Stimulated activated naive CD8-positive, alpha-beta T cell treated with anti-CD3 and anti-CD28 coated beads, Interleukin-15, amount 100 ng/mL, for 72 hours (primary cell): Measurements from ENCODE around the gene CASZ1.

Source experiments
- ATAC-seq: fragments of 150-1000 bp; cut with Tn5 transposase; 2 replicates; pipeline ENCODE4 v1.10.0; 2021; ENCODE audit warnings: mild to moderate bottlenecking, moderate library complexity
- DNase-seq, 2 donors: peaks; one replicate each; pipeline ENCODE4 v3.0.0; 2021 to 2022
- H3K27ac Mint-ChIP-seq, 2 donors: one replicate each; pipeline ENCODE4 v1.8.0; 2022; ENCODE audit warnings: mild to moderate bottlenecking in 2 of 2, mixed read lengths in 2 of 2, moderate library complexity in 2 of 2
- H3K27me3 Mint-ChIP-seq: one replicate; pipeline ENCODE4 v1.8.0; 2022; ENCODE audit warnings: mixed read lengths
- H3K4me1 Mint-ChIP-seq: one replicate; pipeline ENCODE4 v1.8.0; 2022; ENCODE audit warnings: mild to moderate bottlenecking, mixed read lengths
- H3K4me3 Mint-ChIP-seq, 2 donors: one replicate each; pipeline ENCODE4 v1.8.0; 2022; ENCODE audit warnings: mild to moderate bottlenecking in 2 of 2, mixed read lengths in 2 of 2, moderate library complexity in 1 of 2
- H3K9me3 Mint-ChIP-seq, 2 donors: one replicate each; pipeline ENCODE4 v1.8.0; 2022; ENCODE audit warnings: mixed read lengths in 2 of 2

Gene CASZ1

GRCh38 chr1:10633416-10633815, 163.0 kb downstream of the CASZ1 start:
- Mint-ChIP-seq H3K4me3 (no peak overlapping the region), H3K27me3 (peaks cover 8% of the 10 kb centered on the region), H3K27ac (no peak overlapping the region), H3K4me1 (peaks cover 6% of the 10 kb centered on the region), H3K9me3 (no peaks in the 10 kb centered on the region)
- ATAC-seq (no peak), DNase-seq (no peak)

- DNase-seq = no peak
- H3K27ac Mint-ChIP-seq = no peak overlapping the region
Measured at GRCh38 chr1:10632691-10633090, 163.8 kb downstream of the CASZ1 start.

GRCh38 chr1:10631811-10632593, 164.4 kb downstream of the CASZ1 start:
- Mint-ChIP-seq H3K27me3 (peaks cover 2% of the 10 kb centered on the region), H3K4me3 (no peak overlapping the region), H3K9me3 (no peaks in the 10 kb centered on the region), H3K4me1 (no peaks in the 10 kb centered on the region), H3K27ac (no peak overlapping the region)
- ATAC-seq (no peak), DNase-seq (no peak)

More at GRCh38 chr1:10632691-10633090, 163.8 kb downstream of the CASZ1 start:
- Mint-ChIP-seq H3K4me3 (no peak overlapping the region), H3K9me3 (no peaks in the 10 kb centered on the region), H3K27me3 (peaks cover 8% of the 10 kb centered on the region), H3K4me1 (peaks cover 1% of the 10 kb centered on the region)
- ATAC-seq = no peak

GRCh38 chr1:10631121-10631810, 165.2 kb downstream of the CASZ1 start:
- H3K27me3 Mint-ChIP-seq = no peaks in the 10 kb centered on the region
- DNase-seq (no peak), ATAC-seq (peak; percentile 44)
- H3K27ac Mint-ChIP-seq = no peak overlapping the region
- H3K4me1 Mint-ChIP-seq = no peaks in the 10 kb centered on the region
- no peaks in the 10 kb centered on the region for H3K9me3 Mint-ChIP-seq
- H3K4me3 Mint-ChIP-seq = no peak overlapping the region

- Mint-ChIP-seq H3K9me3 (no peaks in the 10 kb centered on the region), H3K27me3 (no peaks in the 10 kb centered on the region), H3K4me3 (no peak overlapping the region), H3K4me1 (no peaks in the 10 kb centered on the region), H3K27ac (no peak overlapping the region)
- ATAC-seq (no peak), DNase-seq (no peak)
Measured at GRCh38 chr1:10630661-10631120, 165.8 kb downstream of the CASZ1 start.

- H3K27ac Mint-ChIP-seq = no peak overlapping the region
- H3K27me3 Mint-ChIP-seq = no peaks in the 10 kb centered on the region
- no peaks in the 10 kb centered on the region for H3K4me1 Mint-ChIP-seq
- no peak for DNase-seq
- ATAC-seq = no peak
- H3K9me3 Mint-ChIP-seq = no peaks in the 10 kb centered on the region
- H3K4me3 Mint-ChIP-seq = no peak overlapping the region
Measured at GRCh38 chr1:10629816-10630571, 166.5 kb downstream of the CASZ1 start.

- DNase-seq (no peak), ATAC-seq (no peak)
- no peaks in the 10 kb centered on the region for H3K9me3 Mint-ChIP-seq
- no peak overlapping the region for H3K27ac Mint-ChIP-seq
- H3K4me3 Mint-ChIP-seq = no peak overlapping the region
- no peaks in the 10 kb centered on the region for H3K27me3 Mint-ChIP-seq
- H3K4me1 Mint-ChIP-seq = no peaks in the 10 kb centered on the region
Measured at GRCh38 chr1:10629091-10629815, 167.2 kb downstream of the CASZ1 start.

- no peak for ATAC-seq
- peak overlapping the region in 1 of 2 donors; percentile 15 for H3K27ac Mint-ChIP-seq
Measured at GRCh38 chr1:10628685-10629084, 167.8 kb downstream of the CASZ1 start.

GRCh38 chr1:10626791-10627410, 169.5 kb downstream of the CASZ1 start:
- Mint-ChIP-seq H3K27ac (no peak overlapping the region), H3K4me1 (no peaks in the 10 kb centered on the region), H3K4me3 (no peak overlapping the region), H3K9me3 (no peaks in the 10 kb centered on the region), H3K27me3 (no peaks in the 10 kb centered on the region)
- ATAC-seq (no peak), DNase-seq (no peak)

More at GRCh38 chr1:10628685-10629084, 167.8 kb downstream of the CASZ1 start:
- Mint-ChIP-seq H3K27me3 (no peaks in the 10 kb centered on the region), H3K9me3 (no peaks in the 10 kb centered on the region), H3K4me3 (no peak overlapping the region), H3K4me1 (no peaks in the 10 kb centered on the region)
- DNase-seq = no peak

GRCh38 chr1:10626131-10626731, 170.2 kb downstream of the CASZ1 start:
- no peak for DNase-seq
- no peaks in the 10 kb centered on the region for H3K9me3 Mint-ChIP-seq
- no peak for ATAC-seq
- no peaks in the 10 kb centered on the region for H3K4me1 Mint-ChIP-seq
- H3K27ac Mint-ChIP-seq = no peak overlapping the region
- no peaks in the 10 kb centered on the region for H3K27me3 Mint-ChIP-seq
- H3K4me3 Mint-ChIP-seq = no peak overlapping the region

- H3K9me3 Mint-ChIP-seq = no peaks in the 10 kb centered on the region
- no peak overlapping the region for H3K4me3 Mint-ChIP-seq
- H3K4me1 Mint-ChIP-seq = no peaks in the 10 kb centered on the region
- DNase-seq (no peak), ATAC-seq (no peak)
- H3K27ac Mint-ChIP-seq = peak overlapping the region in 1 of 2 donors; percentile 5
- no peaks in the 10 kb centered on the region for H3K27me3 Mint-ChIP-seq
Measured at GRCh38 chr1:10625554-10625953, 170.9 kb downstream of the CASZ1 start.

- ATAC-seq = no peak
- Mint-ChIP-seq H3K9me3 (no peaks in the 10 kb centered on the region), H3K27ac (peak overlapping the region in 1 of 2 donors; percentile 5), H3K27me3 (no peaks in the 10 kb centered on the region), H3K4me3 (no peak overlapping the region), H3K4me1 (no peaks in the 10 kb centered on the region)
- no peak for DNase-seq
Measured at GRCh38 chr1:10625076-10625475, 171.4 kb downstream of the CASZ1 start.

- Mint-ChIP-seq H3K9me3 (no peaks in the 10 kb centered on the region), H3K4me1 (no peaks in the 10 kb centered on the region), H3K27me3 (no peaks in the 10 kb centered on the region), H3K4me3 (no peak overlapping the region), H3K27ac (no peak overlapping the region)
- DNase-seq = no peak
- ATAC-seq = no peak
Measured at GRCh38 chr1:10624256-10625050, 172.0 kb downstream of the CASZ1 start.

- ATAC-seq (no peak), DNase-seq (no peak)
- H3K4me1 Mint-ChIP-seq = no peaks in the 10 kb centered on the region
- no peaks in the 10 kb centered on the region for H3K27me3 Mint-ChIP-seq
- no peaks in the 10 kb centered on the region for H3K9me3 Mint-ChIP-seq
- no peak overlapping the region for H3K4me3 Mint-ChIP-seq
- no peak overlapping the region for H3K27ac Mint-ChIP-seq
Measured at GRCh38 chr1:10623686-10624145, 172.7 kb downstream of the CASZ1 start.
